Esophagus muscularis mucosa (tissue), 3 donors: ENCODE data around the gene CROT.
"Not testable (repeated sequence)": the region's sequence is repeated elsewhere in the genome, so short reads cannot be mapped to it uniquely, and the experiment has no call there.

ENCODE experiments used
- CTCF ChIP-seq, 3 experiments: fragments of 200-600 bp in 2 of 3; fragments of 450-650 bp in 1 of 3; sonication (generic) in 2 of 3; IDR thresholded peaks; one replicate each; pipeline ENCODE4 v1.5.1; 2017 to 2019; ENCODE audit warnings: antibody characterized with exemption in 3 of 3, mild to moderate bottlenecking in 2 of 3, moderate library complexity in 1 of 3
- POLR2A ChIP-seq: fragments of 450-650 bp; IDR thresholded peaks from one replicate; pipeline ENCODE4 v1.6.1; 2017; ENCODE audit warnings: antibody characterized with exemption, moderate library complexity, mild to moderate bottlenecking, low read depth
- POLR2AphosphoS5 ChIP-seq, 2 donors: sonication (generic); formaldehyde crosslinking; IDR thresholded peaks; one replicate each; pipeline ENCODE4 v1.6.1; 2017; ENCODE audit warnings: antibody characterized with exemption in 2 of 2

- TF ChIP-seq CTCF (IDR thresholded peaks at IDR 0.05); POLR2A; POLR2AphosphoS5 (IDR thresholded peaks at IDR 0.05): not testable (repeated sequence)
Observed at GRCh38 chr7:87319154-87319581, 26.3 kb upstream of the CROT start.
